GM18909 (cell line): ENCODE measurements around the gene PHLPP1.
"Not testable (repeated sequence)": the region's sequence is repeated elsewhere in the genome, so short reads cannot be mapped to it uniquely, and the experiment has no call there.

Experiments
- ATAC-seq: cut with Tn5 transposase; IDR thresholded peaks from one replicate; pipeline ENCODE4 v1.9.1; 2021; ENCODE audit warnings: mild to moderate bottlenecking; ENCODE audit not compliant: unreplicated experiment, poor library complexity

Gene PHLPP1

GRCh38 chr18:62876828-62877227, 161.5 kb downstream of the PHLPP1 start:
- no peak for ATAC-seq

GRCh38 chr18:62877411-62878221, 162.3 kb downstream of the PHLPP1 start:
- ATAC-seq: no peak

GRCh38 chr18:62878305-62878704, 163.0 kb downstream of the PHLPP1 start:
- ATAC-seq: no peak

GRCh38 chr18:62880034-62880433, 164.7 kb downstream of the PHLPP1 start:
- ATAC-seq: no peak

- no peak for ATAC-seq
Measured at GRCh38 chr18:62880673-62881364, 165.5 kb downstream of the PHLPP1 start.

- ATAC-seq: peak; percentile 45
Measured at GRCh38 chr18:62881509-62882016, 166.2 kb downstream of the PHLPP1 start.

GRCh38 chr18:62883937-62884735, 168.8 kb downstream of the PHLPP1 start:
- no peak for ATAC-seq

- no peak for ATAC-seq
Measured at GRCh38 chr18:62885804-62886203, 170.5 kb downstream of the PHLPP1 start.

GRCh38 chr18:62894681-62895390, 179.5 kb downstream of the PHLPP1 start:
- ATAC-seq: no peak

- ATAC-seq: no peak
Measured at GRCh38 chr18:62897153-62897552, 181.8 kb downstream of the PHLPP1 start.

GRCh38 chr18:62898359-62898758, 183.0 kb downstream of the PHLPP1 start:
- ATAC-seq: peak; percentile 97

GRCh38 chr18:62899534-62899933, 184.2 kb downstream of the PHLPP1 start:
- no peak for ATAC-seq

GRCh38 chr18:62900132-62900883, 185.0 kb downstream of the PHLPP1 start:
- no peak for ATAC-seq

- ATAC-seq: no peak
Measured at GRCh38 chr18:62902776-62903175, 187.4 kb downstream of the PHLPP1 start.

- ATAC-seq: no peak
Measured at GRCh38 chr18:62904396-62905285, 189.3 kb downstream of the PHLPP1 start.

- ATAC-seq: no peak
Measured at GRCh38 chr18:62912885-62913284, 197.5 kb downstream of the PHLPP1 start.

- ATAC-seq: not testable (repeated sequence)
Measured at GRCh38 chr18:62913824-62914223, 198.5 kb downstream of the PHLPP1 start.

GRCh38 chr18:62914871-62915392, 199.6 kb downstream of the PHLPP1 start:
- ATAC-seq: no peak
